Measurements from ENCODE around the gene RGL3. TPM values are rescaled to one million over a fixed set of nuclear protein-coding genes. Genes with fewer than 3 reads are reported as not detected.
A peak's percentile ranks its signal among the peaks of the same experiment; 100 is the strongest.
"Not testable (repeated sequence)": the region's sequence is repeated elsewhere in the genome, so short reads cannot be mapped to it uniquely, and the experiment has no call there.

The RGL3 gene, protein sequence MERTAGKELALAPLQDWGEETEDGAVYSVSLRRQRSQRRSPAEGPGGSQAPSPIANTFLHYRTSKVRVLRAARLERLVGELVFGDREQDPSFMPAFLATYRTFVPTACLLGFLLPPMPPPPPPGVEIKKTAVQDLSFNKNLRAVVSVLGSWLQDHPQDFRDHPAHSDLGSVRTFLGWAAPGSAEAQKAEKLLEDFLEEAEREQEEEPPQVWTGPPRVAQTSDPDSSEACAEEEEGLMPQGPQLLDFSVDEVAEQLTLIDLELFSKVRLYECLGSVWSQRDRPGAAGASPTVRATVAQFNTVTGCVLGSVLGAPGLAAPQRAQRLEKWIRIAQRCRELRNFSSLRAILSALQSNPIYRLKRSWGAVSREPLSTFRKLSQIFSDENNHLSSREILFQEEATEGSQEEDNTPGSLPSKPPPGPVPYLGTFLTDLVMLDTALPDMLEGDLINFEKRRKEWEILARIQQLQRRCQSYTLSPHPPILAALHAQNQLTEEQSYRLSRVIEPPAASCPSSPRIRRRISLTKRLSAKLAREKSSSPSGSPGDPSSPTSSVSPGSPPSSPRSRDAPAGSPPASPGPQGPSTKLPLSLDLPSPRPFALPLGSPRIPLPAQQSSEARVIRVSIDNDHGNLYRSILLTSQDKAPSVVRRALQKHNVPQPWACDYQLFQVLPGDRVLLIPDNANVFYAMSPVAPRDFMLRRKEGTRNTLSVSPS
- total RNA-seq, result 0.32 and 0.33 TPM in 2 replicates

DNA sequence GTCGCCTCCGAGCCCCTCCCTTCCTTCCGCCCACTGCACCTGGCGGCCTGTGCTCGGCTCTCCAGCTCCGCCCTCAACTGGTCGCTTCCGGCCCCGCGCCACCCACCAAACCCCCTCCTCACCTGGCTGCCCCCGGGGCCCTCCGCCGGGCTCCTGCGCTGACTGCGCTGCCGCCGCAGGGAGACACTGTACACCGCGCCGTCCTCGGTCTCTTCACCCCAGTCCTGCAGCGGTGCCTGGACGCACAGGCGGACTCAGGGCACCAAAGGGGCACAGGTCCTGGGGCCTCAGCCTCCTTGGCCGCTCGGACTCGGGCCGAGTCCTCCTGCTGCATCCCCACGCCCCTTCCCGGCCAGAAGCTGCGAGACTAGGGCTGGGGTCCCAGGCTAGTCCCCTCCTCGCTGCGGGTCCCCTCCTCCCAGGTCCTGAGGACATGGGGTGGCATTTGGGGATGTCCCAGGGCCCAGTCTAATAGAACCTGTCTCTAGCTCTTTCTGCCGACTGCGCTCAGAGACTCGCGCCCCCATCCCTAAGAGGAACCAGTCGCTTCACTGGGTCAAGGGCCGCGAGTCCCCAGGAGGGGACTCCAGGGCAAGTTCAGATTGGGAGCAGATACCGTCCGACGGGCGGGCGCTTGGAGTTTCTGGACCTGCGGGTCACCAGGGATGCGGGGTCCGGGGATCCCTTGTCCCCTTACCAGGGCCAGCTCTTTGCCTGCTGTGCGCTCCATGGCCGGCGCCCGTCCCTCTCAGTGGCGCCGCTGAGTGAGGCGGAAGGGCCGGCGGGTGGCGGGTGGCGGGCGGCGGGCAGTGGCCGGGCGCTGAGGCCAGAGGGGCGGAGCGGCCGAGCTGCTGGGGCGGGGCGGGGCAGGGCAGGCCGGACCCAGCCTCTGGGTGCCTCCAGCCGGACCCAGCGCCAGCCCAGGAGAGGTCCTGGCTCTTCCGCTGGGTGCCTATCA lies at the start of gene RGL3:
TSS of gene RGL3 (minus strand) at position 766 of the 958 bp plus-strand sequence. CDS start at position 730, 36 bp downstream.
- ChIA-PET POLR2A (interaction anchor here (0.5 to 7.1 kb wide), 8 partner anchors 8 to 1629 kb away, joined by 3 to 60 read pairs (median 4); partner anchors contain the start of genes EPOR, ODAD3, PRKCSH and SWSAP1), CTCF (no interaction called here)
- no peaks in the 10 kb centered on the region for H3K9me3 Mint-ChIP-seq
- peaks cover 18% of the 10 kb centered on the region for H3K27me3 Mint-ChIP-seq
- intact Hi-C loops (cut with micrococcal nuclease), result no loop called here
- H3K27ac Mint-ChIP-seq, result no peak within 1 kb of the TSS
- peaks cover 50% of the 10 kb centered on the region for H3K4me1 Mint-ChIP-seq
- peak; percentile 37 for DNase-seq
- TF ChIP-seq, protein P1, sequence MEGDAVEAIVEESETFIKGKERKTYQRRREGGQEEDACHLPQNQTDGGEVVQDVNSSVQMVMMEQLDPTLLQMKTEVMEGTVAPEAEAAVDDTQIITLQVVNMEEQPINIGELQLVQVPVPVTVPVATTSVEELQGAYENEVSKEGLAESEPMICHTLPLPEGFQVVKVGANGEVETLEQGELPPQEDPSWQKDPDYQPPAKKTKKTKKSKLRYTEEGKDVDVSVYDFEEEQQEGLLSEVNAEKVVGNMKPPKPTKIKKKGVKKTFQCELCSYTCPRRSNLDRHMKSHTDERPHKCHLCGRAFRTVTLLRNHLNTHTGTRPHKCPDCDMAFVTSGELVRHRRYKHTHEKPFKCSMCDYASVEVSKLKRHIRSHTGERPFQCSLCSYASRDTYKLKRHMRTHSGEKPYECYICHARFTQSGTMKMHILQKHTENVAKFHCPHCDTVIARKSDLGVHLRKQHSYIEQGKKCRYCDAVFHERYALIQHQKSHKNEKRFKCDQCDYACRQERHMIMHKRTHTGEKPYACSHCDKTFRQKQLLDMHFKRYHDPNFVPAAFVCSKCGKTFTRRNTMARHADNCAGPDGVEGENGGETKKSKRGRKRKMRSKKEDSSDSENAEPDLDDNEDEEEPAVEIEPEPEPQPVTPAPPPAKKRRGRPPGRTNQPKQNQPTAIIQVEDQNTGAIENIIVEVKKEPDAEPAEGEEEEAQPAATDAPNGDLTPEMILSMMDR (IDR thresholded peaks at IDR 0.05), result no peak
- peak within 1 kb of the TSS; percentile 72 for H3K4me3 Mint-ChIP-seq
- no peaks in the 10 kb centered on the region for H3K36me3 Mint-ChIP-seq (ENCODE audit: low read depth)
- no peak for ATAC-seq (ENCODE audit: low read depth)

DNA sequence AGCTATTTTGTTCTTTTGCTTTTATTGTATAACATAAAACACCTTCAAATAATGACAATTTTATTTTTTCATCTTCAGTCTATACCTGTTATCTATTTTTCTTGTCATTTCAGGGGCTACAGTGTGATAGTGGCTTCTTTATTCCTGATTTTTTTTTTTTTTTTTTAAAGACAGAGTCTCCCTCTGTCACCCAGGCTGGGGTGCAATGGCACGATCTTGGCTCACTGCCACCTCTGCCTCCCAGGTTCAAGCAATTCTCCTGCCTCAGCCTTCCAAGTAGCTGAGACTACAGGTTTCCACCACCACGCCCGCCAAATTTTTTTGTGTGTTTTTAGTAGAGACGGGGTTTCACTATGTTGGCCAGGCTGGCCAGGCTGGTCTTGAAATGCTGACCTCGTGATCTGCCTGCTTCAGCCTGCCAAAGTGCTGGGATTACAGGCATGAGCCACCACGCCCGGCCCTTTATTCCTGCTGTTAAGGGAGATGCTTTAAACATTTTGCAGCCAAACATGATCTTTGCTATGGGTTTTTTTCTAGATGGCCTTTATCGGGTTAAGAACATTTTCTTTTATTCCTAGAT lies 49.2 kb upstream of the RGL3 start:
- H3K27me3 Mint-ChIP-seq; H3K9me3 Mint-ChIP-seq; H3K36me3 Mint-ChIP-seq (ENCODE audit: low read depth); H3K4me3 Mint-ChIP-seq; H3K4me1 Mint-ChIP-seq; intact Hi-C loops (cut with micrococcal nuclease); POLR2A ChIA-PET; ATAC-seq (ENCODE audit: low read depth); DNase-seq; H3K27ac Mint-ChIP-seq: not testable (repeated sequence)
- CTCF ChIA-PET, result interaction anchor here (0.7 kb wide), 1 partner anchor 122 kb away, joined by 3 read pairs; the partner anchor contains the start of gene CCDC159

DNA sequence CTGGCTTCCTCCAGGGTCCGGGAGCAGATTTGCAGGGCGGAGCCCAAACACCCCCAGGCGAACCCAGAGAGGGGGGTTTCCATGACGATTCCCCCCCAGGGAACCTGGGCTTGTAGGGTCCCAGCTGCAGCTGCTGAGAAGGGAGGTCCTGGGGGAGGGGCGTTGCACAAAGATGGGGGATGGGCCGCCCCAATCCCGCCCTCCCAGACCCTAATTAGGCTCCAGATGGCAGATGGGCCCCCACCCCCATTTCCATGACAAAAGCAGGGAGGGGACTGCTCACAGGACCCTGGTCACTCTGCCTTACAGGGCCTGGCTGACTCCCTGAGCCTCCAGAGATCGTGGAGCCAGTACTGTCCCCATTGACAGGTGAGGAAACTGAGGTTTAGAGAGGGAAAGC lies 46.5 kb upstream of the RGL3 start:
- no peak overlapping the region for H3K4me3 Mint-ChIP-seq
- ChIA-PET CTCF (no interaction called here), POLR2A (interaction anchor here (0.6 kb wide), 1 partner anchor 53 kb away, joined by 8 read pairs; no protein-coding TSS in a partner anchor)
- intact Hi-C loops (cut with micrococcal nuclease), result no loop called here
- no peak overlapping the region for H3K27ac Mint-ChIP-seq
- no peaks in the 10 kb centered on the region for H3K4me1 Mint-ChIP-seq
- DNase-seq (no peak), ATAC-seq (ENCODE audit: low read depth) (no peak)
- peaks cover 7% of the 10 kb centered on the region for H3K27me3 Mint-ChIP-seq
- H3K36me3 Mint-ChIP-seq (ENCODE audit: low read depth), result no peaks in the 10 kb centered on the region
- H3K9me3 Mint-ChIP-seq, result no peaks in the 10 kb centered on the region
- TF ChIP-seq, protein P1 (IDR thresholded peaks at IDR 0.05), result no peak

DNA sequence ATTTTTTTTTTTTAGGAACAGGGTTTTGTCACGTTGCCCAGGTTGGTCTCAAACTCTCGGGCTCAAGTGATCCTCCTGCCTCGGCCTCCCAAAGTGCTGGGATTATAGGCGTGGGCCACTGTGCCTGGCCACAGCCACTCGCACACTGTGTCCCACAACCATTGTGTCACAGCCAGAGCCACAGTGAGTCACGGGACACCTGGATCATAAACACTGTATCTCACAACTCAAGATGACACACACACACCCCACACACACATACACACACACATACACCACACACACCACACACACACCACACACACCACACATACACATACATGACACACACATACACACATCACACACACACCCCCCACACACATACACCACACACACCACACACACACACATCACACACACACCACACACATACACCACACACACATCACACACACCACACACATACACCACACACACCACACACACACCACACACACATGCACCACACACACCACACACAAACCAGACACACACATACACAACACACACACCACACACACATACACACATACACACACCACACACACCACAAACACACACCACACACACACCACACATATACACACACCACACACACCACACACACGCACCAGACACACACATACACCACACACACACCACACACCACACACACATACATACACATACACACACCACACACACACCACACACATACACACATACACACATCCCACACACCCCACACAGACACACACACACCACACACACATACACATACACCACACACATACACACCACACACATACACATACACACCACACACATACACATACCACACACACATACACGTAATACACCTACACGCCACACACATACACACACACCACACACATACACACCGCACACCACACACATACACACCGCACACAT lies 45.5 kb upstream of the RGL3 start:
- TF ChIP-seq, protein P1 (IDR thresholded peaks at IDR 0.05), result no peak
- no peak overlapping the region for H3K27ac Mint-ChIP-seq
- ChIA-PET POLR2A (no interaction called here), CTCF (no interaction called here)
- no peaks in the 10 kb centered on the region for H3K4me1 Mint-ChIP-seq
- DNase-seq (no peak), ATAC-seq (ENCODE audit: low read depth) (no peak)
- H3K36me3 Mint-ChIP-seq (ENCODE audit: low read depth), result no peaks in the 10 kb centered on the region
- no peak overlapping the region for H3K4me3 Mint-ChIP-seq
- H3K27me3 Mint-ChIP-seq, result peaks cover 10% of the 10 kb centered on the region
- intact Hi-C loops (cut with micrococcal nuclease), result no loop called here
- H3K9me3 Mint-ChIP-seq, result no peaks in the 10 kb centered on the region

All from activated B cell treated with CpG ODN at 0.5 μM for 24 hours (primary cell).